ENCODE data around the gene NCEH1.

DNA sequence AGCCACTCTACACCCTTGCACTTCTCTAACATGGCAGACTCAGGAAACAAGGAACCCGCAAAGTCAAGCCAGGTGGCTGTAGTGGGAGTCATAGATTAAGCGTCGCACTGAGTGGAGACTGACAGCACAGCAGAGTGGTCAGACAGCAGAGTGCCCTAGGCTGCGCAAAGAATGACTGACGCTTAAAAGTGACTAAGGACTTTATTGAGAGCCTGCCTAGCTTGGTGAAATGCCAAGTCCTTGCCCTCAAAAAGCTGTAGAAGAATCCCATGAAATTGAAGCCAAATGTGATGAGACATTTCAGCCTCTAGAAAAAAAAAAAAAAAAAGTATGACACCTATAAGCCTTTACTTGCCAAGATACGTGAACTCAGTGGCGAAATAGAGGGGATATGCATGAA is 30.2 kb downstream of the NCEH1 start:
- TF ChIP-seq EGR1 (conservative IDR thresholded peaks at IDR 0.05) (no peak), GATAD2B (IDR thresholded peaks at IDR 0.05; ENCODE audit: borderline replicate concordance) (no peak), POLR2A (conservative IDR thresholded peaks at IDR 0.05) (no peak), NR2C2 (CRISPR knock-in tag; IDR thresholded peaks at IDR 0.05) (no peak), NR2C2 (tag; IDR thresholded peaks at IDR 0.05) (no peak)
- TF ChIP-seq, protein P1, sequence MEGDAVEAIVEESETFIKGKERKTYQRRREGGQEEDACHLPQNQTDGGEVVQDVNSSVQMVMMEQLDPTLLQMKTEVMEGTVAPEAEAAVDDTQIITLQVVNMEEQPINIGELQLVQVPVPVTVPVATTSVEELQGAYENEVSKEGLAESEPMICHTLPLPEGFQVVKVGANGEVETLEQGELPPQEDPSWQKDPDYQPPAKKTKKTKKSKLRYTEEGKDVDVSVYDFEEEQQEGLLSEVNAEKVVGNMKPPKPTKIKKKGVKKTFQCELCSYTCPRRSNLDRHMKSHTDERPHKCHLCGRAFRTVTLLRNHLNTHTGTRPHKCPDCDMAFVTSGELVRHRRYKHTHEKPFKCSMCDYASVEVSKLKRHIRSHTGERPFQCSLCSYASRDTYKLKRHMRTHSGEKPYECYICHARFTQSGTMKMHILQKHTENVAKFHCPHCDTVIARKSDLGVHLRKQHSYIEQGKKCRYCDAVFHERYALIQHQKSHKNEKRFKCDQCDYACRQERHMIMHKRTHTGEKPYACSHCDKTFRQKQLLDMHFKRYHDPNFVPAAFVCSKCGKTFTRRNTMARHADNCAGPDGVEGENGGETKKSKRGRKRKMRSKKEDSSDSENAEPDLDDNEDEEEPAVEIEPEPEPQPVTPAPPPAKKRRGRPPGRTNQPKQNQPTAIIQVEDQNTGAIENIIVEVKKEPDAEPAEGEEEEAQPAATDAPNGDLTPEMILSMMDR (IDR thresholded peaks at IDR 0.05 in 2 of 3, conservative IDR thresholded peaks at IDR 0.05 in 1 of 3; ENCODE audit: insufficient read depth in 2 of 3, low read depth in 1 of 3, low read length in 3 of 3), result no peak
